Caco-2 (cell line): ENCODE data around the gene SKA3. TPM values are rescaled to one million over a fixed set of nuclear protein-coding genes. Genes with fewer than 3 reads are reported as not detected.
"Not testable (repeated sequence)": the region's sequence is repeated elsewhere in the genome, so short reads cannot be mapped to it uniquely, and the experiment has no call there.

Source experiments
- BruUV-seq: library from RNA; stranded (reverse); fragments of 400-500 nt; replicated peaks from 2 replicates; lab custom pipeline; 2021; lab: Mats Ljungman, UMichigan
- CTCF ChIA-PET: fragments of 300-600 bp; sonication (Branson Sonifier 250); formaldehyde crosslinking; loops from one replicate; lab custom pipeline; 2022; ENCODE audit warnings: antibody characterized with exemption; lab: Charles Lee
- POLR2A ChIA-PET: fragments of 300-600 bp; sonication (Branson Sonifier 250); formaldehyde crosslinking; loops from one replicate; lab custom pipeline; 2022; ENCODE audit warnings: antibody characterized with exemption; lab: Charles Lee
- DNase-seq, 2 experiments: peaks; one replicate each; pipeline versions ENCODE4 v3.0.0 to v3.0.0-alpha.2; 2020 to 2022
- H3K27me3 ChIP-seq: replicated peaks from 2 replicates; pipeline ENCODE4 v1.6.0; 2011; ENCODE audit warnings: low read length; ENCODE audit not compliant: control insufficient read depth, insufficient read depth
- H3K36me3 ChIP-seq: 2 replicates; pipeline ENCODE4 v1.5.1; 2011; ENCODE audit warnings: low read length; ENCODE audit not compliant: control insufficient read depth, insufficient read depth
- H3K4me1 ChIP-seq: fragments of 250-450 bp; sonication (Bioruptor Pico); 2 replicates; pipeline ENCODE4 v1.5.1; 2020; ENCODE audit warnings: mild to moderate bottlenecking
- H3K4me3 ChIP-seq: 2 replicates; pipeline ENCODE4 v1.5.1; 2011; ENCODE audit warnings: low read depth, mild to moderate bottlenecking, control low read depth, low read length
- H3K9me3 ChIP-seq: fragments of 250-450 bp; sonication (Bioruptor Pico); 2 replicates; pipeline ENCODE4 v1.5.1; 2020; ENCODE audit warnings: mild to moderate bottlenecking, moderate library complexity
- H3K27ac Mint-ChIP-seq: one replicate; pipeline ENCODE4 v1.8.0; 2022; ENCODE audit warnings: mixed read lengths; ENCODE audit not compliant: unreplicated experiment
- H3K27me3 Mint-ChIP-seq: one replicate; pipeline ENCODE4 v1.8.0; 2022; ENCODE audit warnings: mixed read lengths; ENCODE audit not compliant: insufficient read depth, unreplicated experiment
- H3K36me3 Mint-ChIP-seq: one replicate; pipeline ENCODE4 v1.8.0; 2022; ENCODE audit warnings: mild to moderate bottlenecking, mixed read lengths; ENCODE audit not compliant: insufficient read depth, unreplicated experiment
- H3K4me1 Mint-ChIP-seq: one replicate; pipeline ENCODE4 v1.8.0; 2022; ENCODE audit warnings: low read depth, mixed read lengths; ENCODE audit not compliant: unreplicated experiment
- H3K4me3 Mint-ChIP-seq: one replicate; pipeline ENCODE4 v1.8.0; 2022; ENCODE audit warnings: mild to moderate bottlenecking, moderate library complexity, mixed read lengths; ENCODE audit not compliant: unreplicated experiment
- H3K9me3 Mint-ChIP-seq: one replicate; pipeline ENCODE4 v1.8.0; 2022; ENCODE audit warnings: mixed read lengths; ENCODE audit not compliant: unreplicated experiment
- intact Hi-C: fragments of 100-400 bp; cut with micrococcal nuclease; formaldehyde crosslinking; loops from one replicate; pipeline ENCODE4 v1.10.0; 2022; ENCODE audit not compliant: unreplicated experiment
- total RNA-seq: library from RNA; stranded (reverse); gene quantifications from 2 replicates; pipeline ENCODE4 v1.2.3, GENCODE V29; 2022
- TF ChIP-seq, protein P1 (sequence below), 2 experiments: fragments of 200-600 bp in 1 of 2; IDR thresholded peaks; 1 replicate in 1 of 2; 2 replicates in 1 of 2; pipeline versions ENCODE4 v1.5.1 to v1.8.0; 2011 to 2022; ENCODE audit warnings: antibody characterized with exemption in 1 of 2, control low read depth in 1 of 2, inconsistent platforms in 1 of 2, low read depth in 1 of 2, low read length in 1 of 2, mild to moderate bottlenecking in 1 of 2, moderate library complexity in 1 of 2; ENCODE audit not compliant: insufficient read depth in 1 of 2, severe bottlenecking in 1 of 2, unreplicated experiment in 1 of 2

SKA3 gene
- total RNA-seq, 1 experiment from 2014 or later, result 37.5 TPM

DNA sequence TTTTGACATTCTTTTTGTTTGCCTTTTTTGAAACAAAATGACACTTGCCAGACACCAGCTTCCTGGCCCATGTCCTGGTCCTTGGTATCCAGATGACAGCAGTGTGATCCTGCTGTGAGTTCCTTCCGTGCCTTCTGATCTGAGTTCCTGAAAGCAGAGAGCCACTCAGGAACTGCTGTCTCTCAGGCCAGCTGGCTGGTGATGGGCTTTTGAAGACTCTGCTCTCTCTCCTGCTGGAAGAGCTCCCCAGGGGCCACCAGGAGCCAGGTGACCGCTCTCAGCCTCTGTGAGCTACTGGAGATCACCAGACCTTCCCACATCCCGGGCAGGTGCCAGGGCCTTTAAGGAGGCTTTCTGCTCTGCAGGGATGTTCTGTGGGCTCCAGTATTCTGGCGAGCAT, 22.0 kb upstream of the SKA3 start:
- H3K4me1 Mint-ChIP-seq, H3K27me3 Mint-ChIP-seq, H3K27me3 ChIP-seq, H3K36me3 ChIP-seq, intact Hi-C loops, H3K4me3 Mint-ChIP-seq, CTCF ChIA-PET, POLR2A ChIA-PET, H3K27ac Mint-ChIP-seq, DNase-seq, BruUV-seq, H3K4me1 ChIP-seq, H3K4me3 ChIP-seq, H3K36me3 Mint-ChIP-seq, H3K9me3 ChIP-seq: not testable (repeated sequence)
- H3K9me3 Mint-ChIP-seq, result peaks cover 12% of the 10 kb centered on the region

DNA sequence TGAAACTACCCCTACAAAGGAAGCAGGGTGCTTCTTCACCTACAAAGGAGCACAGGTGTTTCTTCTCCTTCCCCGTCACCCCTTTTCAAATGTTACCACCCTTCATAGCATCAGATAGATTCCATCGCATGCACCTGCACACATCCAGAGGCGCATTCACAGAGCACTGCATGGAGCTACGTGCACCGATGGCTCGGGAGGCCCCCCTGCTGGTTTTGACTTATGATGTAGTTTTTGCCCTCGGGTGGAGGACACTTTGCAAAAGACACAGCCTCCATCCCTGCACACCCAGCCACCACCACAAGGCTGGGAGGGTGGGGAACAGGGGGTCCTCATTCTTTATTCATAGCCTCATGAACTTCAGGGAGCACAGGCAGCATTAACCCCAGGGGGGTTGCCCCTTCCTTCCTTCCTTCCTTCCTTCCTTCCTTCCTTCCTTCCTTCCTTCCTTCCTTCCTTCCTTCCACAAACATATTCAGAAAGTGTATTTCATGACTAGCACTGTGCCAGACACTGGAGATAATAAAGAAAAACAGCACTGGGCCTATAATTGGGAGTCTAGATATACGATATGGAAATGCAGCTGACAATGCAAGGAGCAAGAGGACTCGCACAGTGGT, 21.4 kb upstream of the SKA3 start:
- H3K4me1 ChIP-seq, POLR2A ChIA-PET, H3K27me3 ChIP-seq, H3K27ac Mint-ChIP-seq, H3K4me3 Mint-ChIP-seq, BruUV-seq, H3K9me3 ChIP-seq, CTCF ChIA-PET, H3K4me3 ChIP-seq, intact Hi-C loops, H3K36me3 ChIP-seq, DNase-seq, H3K4me1 Mint-ChIP-seq, H3K36me3 Mint-ChIP-seq, H3K27me3 Mint-ChIP-seq: not testable (repeated sequence)
- H3K9me3 Mint-ChIP-seq, result peaks cover 12% of the 10 kb centered on the region

DNA sequence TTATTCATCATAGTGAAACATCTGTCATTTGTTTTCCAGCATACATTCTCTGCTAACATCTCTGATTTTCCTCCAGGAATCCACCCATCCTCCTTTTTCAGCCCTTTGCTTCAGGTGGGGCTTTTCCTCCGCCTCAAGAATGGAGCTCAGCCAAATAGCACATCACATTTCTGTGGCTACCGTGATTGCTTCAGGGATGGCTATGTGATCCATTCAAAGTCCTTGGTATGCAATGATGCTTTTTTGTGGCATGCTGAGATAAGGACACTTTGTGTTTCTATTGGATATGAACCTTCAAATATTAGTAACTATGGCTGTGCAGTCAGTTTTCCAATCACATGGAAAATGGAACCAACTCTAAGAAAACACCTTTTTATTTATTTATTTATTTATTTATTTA, 18.4 kb upstream of the SKA3 start:
- H3K27me3 Mint-ChIP-seq, POLR2A ChIA-PET, H3K36me3 Mint-ChIP-seq, H3K36me3 ChIP-seq, H3K4me3 Mint-ChIP-seq, H3K27me3 ChIP-seq, H3K9me3 ChIP-seq, H3K27ac Mint-ChIP-seq, H3K4me3 ChIP-seq, H3K9me3 Mint-ChIP-seq, CTCF ChIA-PET, BruUV-seq, H3K4me1 ChIP-seq, DNase-seq, intact Hi-C loops, H3K4me1 Mint-ChIP-seq: not testable (repeated sequence)

DNA sequence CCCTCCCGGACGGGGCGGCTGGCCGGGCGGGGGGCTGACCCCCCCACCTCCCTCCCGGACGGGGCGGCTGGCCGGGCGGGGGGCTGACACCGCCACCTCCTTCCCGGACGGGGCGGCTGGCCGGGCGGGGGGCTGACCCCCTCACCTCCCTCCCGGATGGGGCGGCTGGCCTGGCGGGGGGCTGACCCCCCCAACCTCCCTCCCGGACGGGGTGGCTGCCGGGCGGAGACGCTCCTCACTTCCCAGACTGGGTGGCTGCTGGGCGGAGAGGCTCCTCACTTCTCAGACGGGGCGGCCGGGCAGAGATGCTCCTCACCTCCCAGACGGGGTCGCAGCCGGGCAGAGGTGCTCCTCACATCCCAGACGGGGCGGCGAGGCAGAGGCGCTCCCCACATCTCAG, 10.1 kb upstream of the SKA3 start:
- H3K9me3 Mint-ChIP-seq, POLR2A ChIA-PET, H3K27ac Mint-ChIP-seq, H3K27me3 ChIP-seq, H3K27me3 Mint-ChIP-seq, DNase-seq, H3K36me3 Mint-ChIP-seq, H3K4me3 Mint-ChIP-seq, H3K36me3 ChIP-seq, intact Hi-C loops, H3K4me3 ChIP-seq, H3K4me1 ChIP-seq, BruUV-seq, CTCF ChIA-PET, H3K9me3 ChIP-seq, H3K4me1 Mint-ChIP-seq: not testable (repeated sequence)

DNA sequence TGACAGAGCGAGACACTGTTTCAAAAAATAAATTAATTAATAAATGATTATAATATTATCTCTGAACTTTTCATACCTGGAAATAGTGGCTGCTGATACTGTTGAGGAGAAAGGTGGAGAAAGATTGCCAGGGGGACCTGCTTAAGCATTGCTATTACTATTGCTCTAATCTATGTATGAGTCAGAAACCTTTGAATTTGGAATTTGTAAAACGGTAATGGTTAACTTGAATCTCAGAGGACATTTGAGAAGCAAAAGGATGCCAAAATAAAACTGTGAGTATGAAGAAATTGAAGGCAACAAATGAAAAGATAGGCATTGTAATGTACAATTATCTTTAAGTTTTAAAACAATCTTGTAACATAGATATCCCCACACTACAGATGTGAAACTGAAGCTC, 5.3 kb upstream of the SKA3 start:
- no TSS peak for BruUV-seq
- Mint-ChIP-seq H3K4me3 (no peak overlapping the region), H3K36me3 (peaks cover 14% of the 10 kb centered on the region), H3K4me1 (peaks cover 7% of the 10 kb centered on the region), H3K27me3 (no peaks in the 10 kb centered on the region), H3K9me3 (no peaks in the 10 kb centered on the region), H3K27ac (no peak overlapping the region)
- intact Hi-C loops, result loop anchor here (2.0 kb wide), 1 partner anchor 71 kb away; no protein-coding TSS in a partner anchor
- Histone ChIP-seq H3K27me3 (no peaks in the 10 kb centered on the region), H3K4me3 (no peak overlapping the region), H3K36me3 (no peaks in the 10 kb centered on the region), H3K4me1 (peaks cover 6% of the 10 kb centered on the region; the same call in 1 of the 2 replicates), H3K9me3 (no peaks in the 10 kb centered on the region)
- TF ChIP-seq, protein P1, sequence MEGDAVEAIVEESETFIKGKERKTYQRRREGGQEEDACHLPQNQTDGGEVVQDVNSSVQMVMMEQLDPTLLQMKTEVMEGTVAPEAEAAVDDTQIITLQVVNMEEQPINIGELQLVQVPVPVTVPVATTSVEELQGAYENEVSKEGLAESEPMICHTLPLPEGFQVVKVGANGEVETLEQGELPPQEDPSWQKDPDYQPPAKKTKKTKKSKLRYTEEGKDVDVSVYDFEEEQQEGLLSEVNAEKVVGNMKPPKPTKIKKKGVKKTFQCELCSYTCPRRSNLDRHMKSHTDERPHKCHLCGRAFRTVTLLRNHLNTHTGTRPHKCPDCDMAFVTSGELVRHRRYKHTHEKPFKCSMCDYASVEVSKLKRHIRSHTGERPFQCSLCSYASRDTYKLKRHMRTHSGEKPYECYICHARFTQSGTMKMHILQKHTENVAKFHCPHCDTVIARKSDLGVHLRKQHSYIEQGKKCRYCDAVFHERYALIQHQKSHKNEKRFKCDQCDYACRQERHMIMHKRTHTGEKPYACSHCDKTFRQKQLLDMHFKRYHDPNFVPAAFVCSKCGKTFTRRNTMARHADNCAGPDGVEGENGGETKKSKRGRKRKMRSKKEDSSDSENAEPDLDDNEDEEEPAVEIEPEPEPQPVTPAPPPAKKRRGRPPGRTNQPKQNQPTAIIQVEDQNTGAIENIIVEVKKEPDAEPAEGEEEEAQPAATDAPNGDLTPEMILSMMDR (IDR thresholded peaks at IDR 0.05; ENCODE audit: insufficient read depth in 1 of 2, low read depth in 1 of 2, low read length in 1 of 2, severe bottlenecking in 1 of 2, unreplicated experiment in 1 of 2), result no peak
- no peak for DNase-seq
- CTCF ChIA-PET, result no interaction called here
- POLR2A ChIA-PET, result no interaction called here
